A673 (cell line): ENCODE data around the gene ACE.

Experiments used
- CTCF ChIP-seq: fragments of 300-800, 200-600 bp; sonication (generic); conservative IDR thresholded peaks from 2 replicates; pipeline ENCODE4 v1.5.1; 2017; ENCODE audit warnings: low read depth, mild to moderate bottlenecking, antibody characterized with exemption, low read length, moderate library complexity, mixed read lengths
- EZH2 ChIP-seq: fragments of 200-600 bp; sonication (generic); IDR thresholded peaks from 2 replicates; pipeline ENCODE4 v1.6.1; 2017; ENCODE audit warnings: borderline replicate concordance, low read depth, mild to moderate bottlenecking, mixed read lengths, antibody characterized with exemption, low read length; ENCODE audit not compliant: poor library complexity, severe bottlenecking

DNA sequence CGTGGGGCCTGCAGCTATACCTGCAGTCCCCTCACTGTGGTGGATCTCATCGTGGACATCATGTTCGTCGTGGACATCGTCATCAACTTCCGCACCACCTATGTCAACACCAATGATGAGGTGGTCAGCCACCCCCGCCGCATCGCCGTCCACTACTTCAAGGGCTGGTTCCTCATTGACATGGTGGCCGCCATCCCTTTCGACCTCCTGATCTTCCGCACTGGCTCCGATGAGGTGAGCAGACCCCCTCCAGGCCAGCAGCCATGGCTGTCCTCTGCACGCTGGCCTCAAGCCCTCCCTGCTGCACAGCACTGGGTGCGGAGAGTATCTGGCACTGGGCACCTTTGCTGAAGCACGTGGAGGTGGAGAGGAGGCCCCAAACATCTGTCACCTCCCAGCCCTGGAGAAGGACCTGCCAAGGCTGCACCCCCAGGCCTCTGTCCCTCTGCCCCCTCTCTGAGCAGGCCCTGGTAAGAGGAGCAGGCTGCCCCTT is 57.3 kb downstream of the ACE start:
- no peak for TF ChIP-seq CTCF
- no peak for TF ChIP-seq EZH2
